ENCODE data around the gene IL23A.

IL23A gene

GRCh38 chr12:56361487-56362129 is 22.9 kb downstream of the IL23A start:
- no peak for DNase-seq (ENCODE audit: low spot score)

GRCh38 chr12:56362130-56363059 is 23.7 kb downstream of the IL23A start, which contains the start of gene APOF:
TSS of gene APOF (minus strand) at chr12:56362857. CDS start at chr12:56362745, 112 bp downstream.
- no peak for DNase-seq (ENCODE audit: low spot score)

- DNase-seq (ENCODE audit: low spot score), result no peak
Observed at GRCh38 chr12:56366948-56367347, 28.3 kb downstream of the IL23A start.

- DNase-seq (ENCODE audit: low spot score), result no peak
Observed at GRCh38 chr12:56373515-56373914, 34.8 kb downstream of the IL23A start.

- no peak for DNase-seq (ENCODE audit: low spot score)
Observed at GRCh38 chr12:56374726-56375597, 36.3 kb downstream of the IL23A start.

GRCh38 chr12:56375598-56376434 is 37.1 kb downstream of the IL23A start:
- no peak for DNase-seq (ENCODE audit: low spot score)

- DNase-seq (ENCODE audit: low spot score), result peak; percentile 73
Observed at GRCh38 chr12:56377310-56377988, 38.8 kb downstream of the IL23A start.

GRCh38 chr12:56377989-56378316 is 39.3 kb downstream of the IL23A start:
- no peak for DNase-seq (ENCODE audit: low spot score)

- DNase-seq (ENCODE audit: low spot score), result no peak
Observed at GRCh38 chr12:56382611-56383010, 43.9 kb downstream of the IL23A start.

- no peak for DNase-seq (ENCODE audit: low spot score)
Observed at GRCh38 chr12:56385873-56386272, 47.2 kb downstream of the IL23A start.

- no peak for DNase-seq (ENCODE audit: low spot score)
Observed at GRCh38 chr12:56387152-56387736, 48.6 kb downstream of the IL23A start.

GRCh38 chr12:56389412-56389811 is 50.7 kb downstream of the IL23A start:
- no peak for DNase-seq (ENCODE audit: low spot score)
